Measurements from ENCODE around the gene TENM4. TPM values are rescaled to one million over a fixed set of nuclear protein-coding genes. Genes with fewer than 3 reads are reported as not detected.

TENM4 gene
- total RNA-seq, 1 donor from 2014 or later = 112 TPM

- DNase-seq = no peak
These were observed 755.7 kb downstream of the TENM4 start for GRCh38 chr11:78685156-78685555.

GRCh38 chr11:78684377-78684776 is 756.5 kb downstream of the TENM4 start:
- DNase-seq = no peak

- no peak for DNase-seq
These were observed 757.1 kb downstream of the TENM4 start for GRCh38 chr11:78683774-78684173.

GRCh38 chr11:78676026-78676557 is 764.7 kb downstream of the TENM4 start:
- DNase-seq = no peak

DNA sequence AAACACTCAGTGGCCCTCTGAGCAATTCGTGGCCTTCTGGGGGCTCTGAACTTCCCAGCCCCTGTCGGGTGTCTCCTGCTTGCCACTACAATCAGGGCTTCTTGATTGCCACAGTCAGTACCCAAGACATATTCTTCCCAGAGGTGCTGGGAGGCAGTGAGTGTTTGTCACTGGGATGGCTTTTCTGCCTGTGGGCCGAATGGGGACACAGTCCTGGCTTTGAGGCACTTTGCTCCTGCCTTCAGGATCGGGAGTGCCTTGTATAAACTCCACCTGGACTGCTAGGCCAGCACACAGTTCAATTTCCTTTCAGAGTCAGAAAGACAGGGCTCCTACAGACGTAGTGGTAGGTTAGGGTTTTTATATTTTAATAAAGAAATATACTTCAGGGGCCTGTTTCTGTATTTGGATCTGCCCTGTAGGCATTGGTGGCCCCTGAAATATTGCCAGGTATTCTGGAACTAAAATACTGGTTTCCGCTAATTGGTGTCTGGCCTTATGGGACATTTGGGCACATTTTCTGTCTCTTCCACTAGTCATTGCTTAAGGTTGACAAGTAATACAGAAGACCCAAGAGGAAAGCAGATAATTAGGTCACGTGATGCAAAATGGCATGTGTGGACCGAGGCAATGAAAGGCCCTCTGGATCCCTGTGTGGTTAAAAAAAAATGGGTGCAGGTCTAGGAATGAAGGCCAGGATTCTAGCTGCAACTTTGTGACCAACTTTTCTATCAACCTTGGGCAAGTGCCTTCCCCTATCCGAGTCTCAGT is 767.8 kb downstream of the TENM4 start:
- no peak for DNase-seq

GRCh38 chr11:78669249-78669648 is 771.6 kb downstream of the TENM4 start:
- DNase-seq = no peak

DNA sequence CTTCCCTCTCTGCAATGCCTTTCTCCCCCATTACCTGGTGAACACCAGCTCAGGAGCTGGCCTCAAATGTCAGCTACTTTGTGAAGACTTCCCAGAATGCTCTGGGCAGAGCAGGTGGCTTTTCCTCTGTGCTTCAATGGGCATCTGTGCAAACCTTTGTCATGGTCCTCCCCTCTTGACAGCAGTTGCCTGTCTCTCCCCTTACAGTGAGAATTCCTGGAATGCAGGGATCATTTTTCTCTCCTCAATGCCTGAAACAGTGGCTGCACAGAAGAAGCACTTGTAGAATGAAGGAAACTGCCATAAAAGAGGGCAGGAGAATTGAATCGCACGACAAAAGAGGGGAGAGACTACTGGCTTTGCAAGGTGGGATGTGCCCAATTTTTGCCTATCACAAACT is 773.4 kb downstream of the TENM4 start:
- no peak for DNase-seq

- DNase-seq = no peak
These were observed 774.1 kb downstream of the TENM4 start for GRCh38 chr11:78666675-78667160.

DNA sequence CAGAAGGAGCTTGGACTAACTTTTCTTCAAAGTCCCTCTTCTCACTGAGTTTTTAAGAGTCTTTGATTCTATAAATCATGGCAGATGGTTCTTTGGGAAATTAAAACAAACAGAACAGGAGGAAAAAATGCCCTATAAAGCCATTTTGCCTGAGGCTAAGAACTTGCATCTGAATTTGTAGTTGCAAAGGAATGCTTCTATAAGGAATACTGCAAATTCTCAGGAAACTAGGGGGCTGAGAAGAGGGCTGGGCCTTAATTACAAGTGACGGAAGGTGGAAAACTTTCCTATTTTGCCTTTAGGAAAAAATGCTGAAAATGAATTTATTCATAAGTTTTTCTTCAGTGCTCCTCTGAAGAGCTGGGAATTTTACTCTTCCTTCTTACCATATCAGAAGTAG is 776.2 kb downstream of the TENM4 start:
- DNase-seq = no peak

DNA sequence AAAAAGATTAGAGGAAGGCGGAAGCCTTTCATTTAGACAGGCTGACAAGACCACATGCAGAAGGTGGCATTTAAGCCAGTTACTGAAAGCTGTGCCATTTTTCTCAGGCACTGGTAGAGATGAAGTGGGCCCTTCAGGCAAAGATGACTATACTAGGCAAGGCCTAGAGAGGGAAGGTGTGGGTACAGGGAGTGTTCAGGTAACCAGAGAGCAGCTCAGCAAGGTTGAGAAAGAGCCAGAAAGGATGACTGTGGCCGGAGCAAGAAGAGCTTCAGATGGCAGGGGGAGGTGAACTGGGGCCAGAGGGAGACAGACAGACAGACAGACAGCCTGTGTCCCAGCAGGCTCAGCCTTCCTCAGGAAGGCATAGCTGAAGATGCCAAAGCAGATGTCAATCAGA is 778.0 kb downstream of the TENM4 start:
- no peak for DNase-seq

- peak; percentile 26 for DNase-seq
These were observed 780.4 kb downstream of the TENM4 start for GRCh38 chr11:78660471-78660870.

GRCh38 chr11:78659326-78660270 is 781.2 kb downstream of the TENM4 start:
- no peak for DNase-seq

GRCh38 chr11:78657968-78658839 is 782.6 kb downstream of the TENM4 start:
- DNase-seq = no peak

DNA sequence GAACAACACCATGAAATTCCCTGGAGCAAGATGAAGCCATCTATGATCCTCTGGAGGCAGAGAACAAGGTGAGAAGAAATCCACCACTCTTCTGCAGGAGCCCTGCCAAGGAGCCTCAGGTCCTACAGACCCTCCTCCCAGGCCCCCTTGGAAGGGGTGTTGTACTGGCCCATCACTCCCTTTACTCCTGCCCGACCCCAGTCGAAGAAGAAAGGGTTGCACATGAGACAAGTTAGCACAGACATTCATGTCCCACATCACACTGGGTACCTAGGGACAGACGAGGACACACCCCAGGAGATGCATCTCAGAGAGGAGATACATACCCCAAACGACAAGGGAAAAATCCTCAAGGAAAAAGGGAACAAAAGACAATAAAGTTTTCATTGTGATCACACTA is 783.4 kb downstream of the TENM4 start:
- DNase-seq = no peak

GRCh38 chr11:78656984-78657383 is 783.8 kb downstream of the TENM4 start:
- no peak for DNase-seq

GRCh38 chr11:78656327-78656726 is 784.5 kb downstream of the TENM4 start:
- no peak for DNase-seq

DNA sequence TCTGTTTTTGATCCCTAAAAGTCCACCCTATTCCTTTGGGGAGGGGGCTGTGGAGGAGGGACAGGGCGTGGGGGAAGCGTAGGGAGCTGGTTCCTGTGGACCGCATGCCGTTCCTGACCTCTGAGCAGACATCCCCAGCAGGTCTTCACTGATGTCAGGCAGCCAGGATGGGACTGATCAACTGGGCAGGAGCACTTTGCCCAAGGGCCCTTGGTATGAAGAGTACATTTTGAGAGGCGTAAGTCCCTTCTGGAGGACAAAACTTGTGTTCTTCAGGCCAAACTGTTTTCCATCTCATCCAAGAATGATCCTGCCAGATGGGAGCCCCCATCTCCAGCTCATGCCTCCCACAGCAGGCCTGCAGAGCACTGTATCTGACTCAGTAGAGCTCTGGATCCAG is 785.3 kb downstream of the TENM4 start:
- no peak for DNase-seq

GRCh38 chr11:78654866-78655265 is 786.0 kb downstream of the TENM4 start:
- no peak for DNase-seq

- DNase-seq = no peak
These were observed 786.8 kb downstream of the TENM4 start for GRCh38 chr11:78654071-78654470.

GRCh38 chr11:78653294-78653909 is 787.4 kb downstream of the TENM4 start:
- no peak for DNase-seq

GRCh38 chr11:78652843-78653239 is 788.0 kb downstream of the TENM4 start:
- DNase-seq = no peak

All from occipital lobe (tissue), 2 donors.